ENCODE results near the gene MEPE.

The MEPE gene

DNA sequence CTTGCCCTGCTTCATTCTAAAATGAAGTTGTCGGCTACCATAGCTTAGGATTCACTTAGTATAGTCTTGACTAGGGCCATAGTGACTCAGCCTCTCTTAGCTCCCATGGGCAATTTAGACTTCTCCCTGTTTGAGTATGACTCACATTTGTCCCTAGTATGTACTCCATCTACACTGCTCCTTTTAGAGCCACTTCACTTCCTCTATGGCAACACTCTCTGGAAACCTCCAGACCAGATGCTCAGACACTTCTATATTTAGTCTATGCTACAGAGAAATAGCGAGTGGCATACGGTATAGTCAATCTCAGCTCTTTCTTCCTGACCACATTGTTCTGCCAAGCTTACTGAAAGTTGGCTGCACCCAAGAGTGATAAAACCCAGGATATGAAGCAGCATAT lies 11.2 kb downstream of the MEPE start:
- DNase-seq, result no peak

DNA sequence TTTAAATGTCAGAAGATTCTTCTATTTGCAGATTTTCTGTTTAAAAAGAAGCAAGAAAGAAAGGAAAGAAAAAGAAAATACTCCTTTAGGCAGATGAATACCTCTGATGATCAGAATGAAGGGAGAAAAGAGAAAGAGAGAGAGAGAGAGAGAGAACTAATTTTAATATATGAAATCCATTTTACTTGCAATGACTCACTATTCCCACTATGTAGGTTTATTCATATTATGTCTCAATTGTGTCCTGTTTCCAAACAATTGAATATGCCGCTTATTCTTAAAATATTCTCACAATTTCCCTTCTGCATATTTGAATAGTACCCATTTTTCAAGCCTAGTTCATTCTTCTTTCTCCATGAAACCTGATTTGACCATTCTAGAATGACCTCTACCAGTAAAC lies 11.7 kb downstream of the MEPE start:
- no peak for DNase-seq

DNA sequence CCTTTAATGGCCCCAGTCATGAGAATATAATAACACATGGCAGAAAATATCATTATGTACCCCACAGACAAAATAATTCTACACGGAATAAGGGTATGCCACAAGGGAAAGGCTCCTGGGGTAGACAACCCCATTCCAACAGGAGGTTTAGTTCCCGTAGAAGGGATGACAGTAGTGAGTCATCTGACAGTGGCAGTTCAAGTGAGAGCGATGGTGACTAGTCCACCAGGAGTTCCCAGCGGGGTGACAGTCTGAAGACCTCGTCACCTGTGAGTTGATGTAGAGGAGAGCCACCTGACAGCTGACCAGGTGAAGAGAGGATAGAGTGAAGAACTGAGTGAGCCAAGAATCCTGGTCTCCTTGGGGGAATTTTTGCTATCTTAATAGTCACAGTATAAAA lies 13.5 kb downstream of the MEPE start:
- DNase-seq, result no peak

GRCh38 chr4:87848622-87849351 lies 16.0 kb downstream of the MEPE start:
- DNase-seq, result no peak

- no peak for DNase-seq
Measured at GRCh38 chr4:87849612-87850011, 16.8 kb downstream of the MEPE start.

- no peak for DNase-seq
Measured at GRCh38 chr4:87851332-87851731, 18.6 kb downstream of the MEPE start.

- DNase-seq, result no peak
Measured at GRCh38 chr4:87851953-87852352, 19.2 kb downstream of the MEPE start.

DNA sequence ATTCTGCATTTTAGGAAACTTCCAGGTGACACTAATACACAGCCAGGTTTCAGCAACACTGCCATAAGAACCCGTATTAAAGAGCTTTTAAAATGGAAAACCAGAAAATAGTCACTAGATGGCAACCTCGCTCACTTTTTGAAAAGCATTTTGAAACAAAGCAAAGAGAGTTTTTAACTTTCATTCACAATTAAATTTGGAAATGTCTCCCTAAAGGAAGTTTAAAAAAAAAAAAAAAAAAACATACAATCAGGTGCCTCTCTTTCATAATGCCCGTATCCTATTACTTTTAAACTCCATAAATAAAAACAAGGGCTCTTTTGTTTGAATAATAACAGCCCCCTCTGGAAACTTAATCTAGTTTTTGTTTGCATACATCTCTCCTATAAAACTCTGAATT lies 20.3 kb downstream of the MEPE start:
- DNase-seq, result peak; percentile 3

DNA sequence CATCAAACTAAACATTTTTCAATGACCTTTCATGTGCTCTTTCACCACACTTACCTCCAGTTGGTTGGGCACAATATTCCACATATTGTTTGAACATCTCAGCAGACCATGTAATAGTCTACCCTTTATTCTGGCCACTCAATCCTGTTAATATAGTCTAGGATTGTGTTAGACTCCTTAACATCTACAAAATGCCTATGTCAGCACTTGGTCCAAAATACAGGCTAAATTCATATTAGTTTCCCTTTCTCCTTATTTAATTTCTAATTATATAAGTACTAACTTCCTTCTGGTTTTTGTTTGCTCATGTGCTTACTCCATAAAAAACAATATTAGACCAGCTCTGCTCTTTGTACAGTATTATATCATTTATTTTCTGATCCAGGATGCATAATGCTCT lies 21.1 kb downstream of the MEPE start:
- DNase-seq, result no peak

- no peak for DNase-seq
Measured at GRCh38 chr4:87855559-87855958, 22.8 kb downstream of the MEPE start.

GRCh38 chr4:87856816-87857215 lies 24.0 kb downstream of the MEPE start:
- no peak for DNase-seq

DNA sequence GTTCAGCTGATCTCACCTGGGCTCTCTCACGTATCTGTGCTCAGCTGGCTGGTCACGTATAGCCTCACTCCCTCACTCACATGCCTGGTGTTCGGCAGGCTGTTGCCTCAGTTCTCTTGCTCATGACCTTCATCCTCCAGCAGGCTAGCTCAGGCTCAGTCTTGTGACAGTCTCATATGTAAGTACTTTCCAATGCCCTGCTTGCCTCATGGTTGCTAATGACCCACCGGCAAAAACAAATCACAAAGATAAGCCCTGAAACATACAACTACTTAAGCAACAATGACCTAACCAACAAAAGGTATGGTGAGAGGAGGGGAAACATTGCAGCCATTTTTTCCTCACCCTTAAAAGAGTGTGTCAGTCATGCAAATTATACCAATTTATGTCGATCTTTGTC lies 25.0 kb downstream of the MEPE start:
- no peak for DNase-seq

DNA sequence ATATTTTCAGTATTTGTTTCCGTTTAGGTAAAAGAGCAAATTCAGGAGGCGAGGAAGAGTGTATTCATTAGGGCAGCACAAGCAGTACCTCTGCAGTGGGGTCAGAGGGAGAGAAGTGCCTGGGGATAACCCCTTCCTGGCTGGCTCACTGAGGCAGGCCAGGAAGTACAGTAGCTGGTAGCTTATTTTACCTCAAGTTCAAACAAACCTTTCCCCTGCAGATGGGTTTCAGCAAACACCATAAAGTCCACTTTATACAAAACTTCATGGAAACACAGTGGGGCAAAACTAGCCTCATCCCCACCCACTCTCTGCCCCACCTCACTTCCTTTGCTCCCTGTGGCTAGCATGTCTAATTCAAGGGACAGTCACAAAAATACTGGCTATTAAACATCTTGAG lies 29.5 kb downstream of the MEPE start:
- DNase-seq, result no peak

DNA sequence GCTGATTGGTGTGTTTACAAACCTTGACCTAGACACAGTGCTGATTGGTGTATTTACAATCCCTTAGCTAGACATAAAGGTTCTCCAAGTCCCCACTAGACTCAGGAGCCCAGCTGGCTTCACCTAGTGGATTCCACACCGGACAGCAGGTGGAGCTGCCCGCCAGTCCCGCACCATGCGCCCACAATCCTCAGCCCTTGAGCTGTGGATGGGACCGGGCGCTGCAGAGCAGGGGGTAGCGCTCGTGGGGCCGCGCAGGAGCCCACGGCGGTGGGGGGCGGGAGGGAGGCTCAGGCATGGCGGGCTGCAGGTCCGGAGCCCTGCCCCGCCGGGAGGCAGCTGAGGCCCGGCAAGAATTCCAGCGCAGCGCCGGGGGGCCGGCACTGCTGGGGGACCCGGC lies 30.7 kb downstream of the MEPE start:
- no peak for DNase-seq

DNA sequence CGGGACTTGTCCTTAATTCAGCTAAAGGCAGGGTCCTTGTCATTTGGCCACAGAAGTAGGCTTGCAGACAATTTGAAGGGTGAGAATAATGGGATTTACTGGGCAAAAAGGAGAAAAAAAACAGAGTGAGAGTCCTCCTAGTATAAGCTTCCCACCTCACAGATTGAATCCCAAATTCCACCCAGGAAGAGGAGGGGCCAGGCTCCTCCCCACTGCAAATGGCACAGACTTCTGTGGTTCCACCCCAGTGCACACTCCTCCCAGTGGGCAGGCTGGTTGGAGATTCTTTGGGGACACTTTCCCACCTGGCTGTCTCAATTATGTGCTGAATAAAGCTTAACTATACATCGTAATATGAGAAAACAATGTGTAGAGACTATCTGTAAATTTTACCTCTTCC lies 31.6 kb downstream of the MEPE start:
- no peak for DNase-seq

DNA sequence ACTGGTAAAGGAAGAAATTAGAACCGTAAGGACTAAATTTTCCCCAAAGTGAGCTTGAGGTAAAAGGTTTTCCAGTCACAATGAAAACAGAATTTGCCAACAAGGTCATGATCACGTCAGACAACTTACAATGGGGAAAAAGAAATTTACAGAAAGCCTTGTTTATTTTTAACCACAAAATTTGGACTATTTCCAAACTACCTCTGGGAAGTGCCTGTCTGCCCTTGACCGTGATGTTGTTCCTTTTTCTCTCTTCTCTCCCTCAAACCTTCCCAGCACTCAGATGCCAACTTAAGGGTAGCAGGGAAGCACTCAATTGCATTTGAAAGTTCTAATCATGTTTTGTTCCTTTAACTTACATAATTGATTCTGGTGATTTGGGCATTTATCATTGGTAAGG lies 32.5 kb downstream of the MEPE start:
- DNase-seq, result no peak

GRCh38 chr4:87865960-87866598 lies 33.3 kb downstream of the MEPE start:
- DNase-seq, result no peak

DNA sequence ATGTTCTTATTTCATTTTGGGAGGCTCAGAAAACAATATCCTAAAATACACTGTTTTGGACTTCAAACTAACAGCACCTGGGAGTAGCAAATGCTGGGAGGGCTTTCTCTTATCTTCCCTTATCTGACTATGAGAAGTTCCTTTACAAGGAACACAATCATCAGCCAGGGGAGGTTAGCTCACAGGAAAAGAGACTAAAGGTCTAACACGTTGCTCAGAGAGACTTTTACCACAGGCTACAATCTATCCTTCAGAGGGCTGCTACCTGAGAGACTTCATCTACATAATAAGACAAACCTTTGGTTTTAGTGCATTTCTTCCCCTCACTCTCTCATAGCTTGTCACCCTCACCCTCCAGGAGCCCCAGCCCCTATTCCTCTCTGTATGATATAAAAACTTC lies 35.8 kb downstream of the MEPE start:
- DNase-seq, result no peak

GRCh38 chr4:87872028-87872427 lies 39.3 kb downstream of the MEPE start:
- DNase-seq, result no peak

- no peak for DNase-seq
Measured at GRCh38 chr4:87875191-87875590, 42.4 kb downstream of the MEPE start.

DNA sequence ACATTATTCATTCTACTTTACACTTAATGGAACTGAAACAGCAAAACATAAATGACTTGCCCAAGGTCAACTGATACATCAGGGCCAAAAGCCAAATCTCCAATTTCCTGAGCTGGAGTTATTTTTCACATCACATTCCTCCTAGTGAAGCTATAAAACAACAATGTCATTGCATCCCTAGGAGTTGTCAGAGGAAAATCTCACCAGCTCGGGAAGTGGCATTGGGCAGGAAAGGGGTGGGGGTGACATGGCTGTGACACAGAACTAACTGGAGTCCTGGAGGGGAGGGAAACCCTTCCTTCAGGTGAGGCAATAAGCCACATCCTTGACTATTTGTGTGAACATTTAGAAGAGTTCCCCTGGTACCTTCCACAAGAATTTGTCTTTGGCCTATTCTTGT lies 47.3 kb downstream of the MEPE start:
- no peak for DNase-seq

- DNase-seq, result no peak
Measured at GRCh38 chr4:87881115-87881514, 48.3 kb downstream of the MEPE start.

DNA sequence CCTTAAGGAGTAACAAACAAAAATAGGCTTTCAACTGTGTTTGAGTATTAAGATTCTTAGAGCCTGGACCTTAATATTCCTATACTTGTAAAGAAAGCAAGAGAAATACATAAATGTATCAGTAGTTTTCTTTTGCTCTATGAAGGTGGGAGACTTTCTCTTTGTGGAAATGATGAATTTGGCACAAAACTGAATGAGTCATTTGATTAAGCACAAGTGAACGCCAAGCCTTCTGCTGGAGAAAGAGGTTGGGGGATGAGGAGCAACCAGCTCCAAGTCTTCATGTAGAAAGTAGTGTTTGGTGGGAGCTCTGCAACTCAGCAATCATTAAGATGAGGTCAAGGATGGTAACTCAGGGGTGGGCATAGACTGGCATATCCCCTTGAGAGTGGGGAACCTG lies 49.6 kb downstream of the MEPE start:
- DNase-seq, result no peak

DNA sequence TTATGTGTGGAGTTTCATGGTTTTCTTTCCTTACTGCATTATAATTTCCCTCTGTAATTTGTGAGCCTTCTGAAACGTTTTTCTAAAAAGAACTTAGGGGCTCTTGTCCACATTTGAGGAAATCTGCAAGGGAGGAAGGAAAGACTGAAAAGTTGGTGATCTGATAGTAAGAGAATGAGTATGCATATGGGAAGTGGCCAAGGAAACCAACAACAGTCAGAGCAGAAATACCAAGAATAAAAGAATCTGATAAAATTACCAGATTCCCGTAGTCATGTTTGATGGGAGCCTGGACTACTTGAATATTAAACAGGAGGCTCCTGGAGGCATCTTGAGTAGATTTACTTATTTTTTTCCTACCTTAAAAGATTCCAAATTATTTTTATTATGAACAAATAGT lies 50.1 kb downstream of the MEPE start:
- no peak for DNase-seq

GRCh38 chr4:87884976-87885549 lies 52.3 kb downstream of the MEPE start:
- DNase-seq, result no peak
